Anterior cingulate cortex (tissue), 58 donors: Measurements from ENCODE around the gene COX4I2.

ENCODE experiments used
- DNase-seq, 58 donors: peaks; one replicate each; lab custom pipeline; 2025; lab: John Stamatoyannopoulos, UW

The COX4I2 gene

GRCh38 chr20:31673943-31674463, 36.3 kb downstream of the COX4I2 start:
- no peak for DNase-seq

- DNase-seq: peak in 51 of 58 donors; percentile 15 to 82 (median 48)
These were observed 37.4 kb downstream of the COX4I2 start for GRCh38 chr20:31674895-31675827.

- peak in 26 of 58 donors; percentile 4 to 62 (median 28) for DNase-seq
These were observed 38.3 kb downstream of the COX4I2 start for GRCh38 chr20:31675828-31676608.

- no peak for DNase-seq
These were observed 38.9 kb downstream of the COX4I2 start for GRCh38 chr20:31676609-31676989.

- no peak for DNase-seq
These were observed 40.0 kb downstream of the COX4I2 start for GRCh38 chr20:31677553-31678260.

- DNase-seq: no peak
These were observed 41.0 kb downstream of the COX4I2 start for GRCh38 chr20:31678389-31679356.

- no peak for DNase-seq
These were observed 41.9 kb downstream of the COX4I2 start for GRCh38 chr20:31679357-31680285.

- no peak for DNase-seq
These were observed 42.8 kb downstream of the COX4I2 start for GRCh38 chr20:31680286-31681127.

- DNase-seq: no peak
These were observed 43.5 kb downstream of the COX4I2 start for GRCh38 chr20:31681128-31681727.

GRCh38 chr20:31681769-31682168, 44.1 kb downstream of the COX4I2 start:
- no peak for DNase-seq

- DNase-seq: no peak
These were observed 44.6 kb downstream of the COX4I2 start for GRCh38 chr20:31682352-31682751.

- no peak for DNase-seq
These were observed 45.2 kb downstream of the COX4I2 start for GRCh38 chr20:31682927-31683326.

- no peak for DNase-seq
These were observed 46.7 kb downstream of the COX4I2 start for GRCh38 chr20:31684153-31685015.

GRCh38 chr20:31685853-31686643, 48.3 kb downstream of the COX4I2 start:
- DNase-seq: no peak

GRCh38 chr20:31687777-31688176, 50.1 kb downstream of the COX4I2 start:
- no peak for DNase-seq
